GM11168 (cell line): ENCODE results near the gene ARHGAP42.
"Not testable (repeated sequence)": the region's sequence is repeated elsewhere in the genome, so short reads cannot be mapped to it uniquely, and the experiment has no call there.

Source experiments
- in situ Hi-C: fragments of 300-500 bp; cut with MboI; formaldehyde crosslinking; loops from one replicate; pipeline ENCODE4 v1.12.0; 2022; ENCODE audit warnings: low sequenced_read_pairs; ENCODE audit not compliant: unreplicated experiment

Gene ARHGAP42

DNA sequence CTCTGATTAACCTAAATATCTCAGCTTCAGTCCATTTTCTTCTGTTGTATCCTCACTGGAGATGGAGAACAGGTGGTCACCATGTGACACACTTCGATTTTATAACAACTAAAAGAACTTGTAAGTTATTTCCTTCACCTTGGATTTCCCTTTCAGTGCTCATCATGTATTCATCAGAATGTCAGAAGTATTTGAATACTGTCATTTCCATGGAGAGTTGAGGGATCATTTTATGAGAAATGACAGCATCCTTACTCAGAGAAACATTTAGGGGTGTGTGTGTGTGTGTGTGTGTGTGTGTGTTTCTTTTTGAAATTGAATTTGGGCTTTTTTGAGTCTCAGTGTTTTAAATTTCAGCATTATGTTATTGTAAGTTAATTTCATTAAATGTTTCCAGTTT is 205.8 kb downstream of the ARHGAP42 start:
- in situ Hi-C loops: no loop called here

DNA sequence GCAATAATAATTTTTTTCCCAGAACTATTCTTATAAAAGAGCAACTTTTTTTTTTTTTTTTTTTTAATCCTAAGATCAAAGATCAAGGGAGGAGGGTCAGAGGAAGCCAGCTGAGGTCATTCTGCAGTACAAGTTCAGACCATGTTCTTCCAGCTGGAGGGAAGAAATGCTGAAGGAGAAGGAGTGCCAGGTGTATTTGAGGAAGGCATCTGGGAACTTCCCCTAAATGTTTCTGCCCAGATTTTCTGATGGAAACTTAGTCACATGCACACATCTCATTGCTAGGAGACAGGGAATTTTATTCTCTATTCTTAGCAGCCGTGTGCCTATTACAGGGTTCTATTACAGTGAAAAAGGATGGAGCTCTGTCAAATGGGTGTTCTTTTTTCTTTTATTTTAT is 208.4 kb downstream of the ARHGAP42 start:
- in situ Hi-C loops: no loop called here

DNA sequence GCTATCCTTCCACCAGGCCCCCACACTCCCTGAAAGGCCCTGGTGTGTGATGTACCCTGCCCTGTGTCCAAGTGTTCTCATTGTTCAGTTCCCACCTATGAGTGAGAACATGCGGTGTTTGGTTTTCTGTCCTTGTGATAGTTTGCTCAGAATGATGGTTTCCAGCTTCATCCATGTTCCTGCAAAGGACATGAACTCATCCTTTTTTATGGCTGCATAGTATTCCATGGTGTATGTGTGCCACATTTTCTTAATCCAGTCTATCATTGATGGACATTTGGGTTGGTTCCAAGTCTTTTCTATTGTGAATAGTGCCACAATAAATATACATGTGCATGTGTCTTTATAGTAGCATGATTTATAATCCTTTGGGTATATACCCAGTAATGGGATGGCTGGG is 208.9 kb downstream of the ARHGAP42 start:
- in situ Hi-C loops: not testable (repeated sequence)

DNA sequence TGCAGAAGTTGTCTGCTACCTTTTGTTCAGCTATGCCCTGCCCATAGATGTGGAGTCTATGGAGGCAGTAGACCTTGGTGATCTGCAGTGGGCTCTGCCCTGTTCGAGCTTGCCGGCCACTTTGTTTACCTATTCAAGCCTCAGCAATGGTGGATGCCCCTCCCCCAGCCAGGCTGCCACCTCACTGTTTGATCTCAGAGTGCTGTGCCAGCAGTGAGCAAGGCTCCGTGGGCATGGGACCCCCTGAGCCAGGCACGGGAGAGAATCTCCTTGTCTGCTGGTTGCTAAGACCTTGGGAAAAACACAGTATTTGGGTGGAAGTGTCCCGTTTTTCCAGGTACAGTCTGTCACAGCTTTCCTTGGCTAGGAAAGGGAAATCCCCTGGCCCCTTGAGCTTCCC is 214.4 kb downstream of the ARHGAP42 start:
- in situ Hi-C loops: not testable (repeated sequence)

DNA sequence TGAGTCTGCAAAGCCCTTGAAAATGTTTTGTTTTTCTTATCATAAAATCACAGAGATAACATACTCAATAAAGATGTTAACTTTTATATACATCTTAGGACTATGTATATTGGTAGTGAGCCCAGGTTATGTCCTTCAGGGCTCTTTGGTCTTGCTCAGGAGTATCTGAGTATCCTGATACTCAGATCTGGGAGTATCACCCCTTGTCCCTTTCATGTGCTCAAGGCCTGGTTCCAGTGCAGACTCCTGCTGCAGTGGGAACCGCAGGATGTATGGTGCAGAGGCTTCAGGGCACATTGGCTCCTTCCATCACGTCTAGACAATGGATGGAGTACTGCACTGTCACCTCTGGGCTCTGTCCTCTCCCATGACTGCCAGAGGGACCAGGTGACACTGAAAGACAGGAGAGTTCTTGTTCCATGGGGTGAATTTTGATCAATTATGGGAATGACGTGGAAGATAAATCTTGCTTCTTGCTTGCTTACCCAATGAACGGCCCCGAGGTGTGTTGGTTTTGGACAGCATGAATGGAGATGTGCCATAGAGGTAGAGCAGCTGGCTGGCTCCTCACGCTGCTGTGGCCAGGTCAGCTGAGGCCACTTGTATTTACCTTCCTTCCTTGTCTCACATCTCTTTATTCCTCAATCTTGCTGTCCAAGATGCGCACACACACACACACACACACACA is 215.5 kb downstream of the ARHGAP42 start:
- in situ Hi-C loops: no loop called here

DNA sequence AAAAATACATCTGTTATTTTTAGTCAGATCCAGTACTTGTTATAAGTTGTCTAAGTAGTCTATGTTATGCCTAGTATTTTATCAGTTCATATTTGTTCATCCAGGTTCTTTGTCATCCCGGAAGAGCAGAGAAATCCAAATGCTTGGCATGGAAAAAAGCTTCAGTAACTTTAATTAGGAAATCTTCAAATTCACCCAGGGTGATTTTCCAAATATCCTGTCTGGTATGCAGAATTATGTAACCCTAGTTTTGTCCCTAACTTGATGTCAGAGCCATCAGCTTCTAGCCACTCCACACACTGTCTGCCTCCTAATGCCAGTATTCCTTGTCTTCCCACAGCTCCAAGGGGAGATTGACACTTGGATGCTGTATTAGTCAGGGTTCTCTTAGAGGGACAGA is 216.2 kb downstream of the ARHGAP42 start:
- in situ Hi-C loops: no loop called here

DNA sequence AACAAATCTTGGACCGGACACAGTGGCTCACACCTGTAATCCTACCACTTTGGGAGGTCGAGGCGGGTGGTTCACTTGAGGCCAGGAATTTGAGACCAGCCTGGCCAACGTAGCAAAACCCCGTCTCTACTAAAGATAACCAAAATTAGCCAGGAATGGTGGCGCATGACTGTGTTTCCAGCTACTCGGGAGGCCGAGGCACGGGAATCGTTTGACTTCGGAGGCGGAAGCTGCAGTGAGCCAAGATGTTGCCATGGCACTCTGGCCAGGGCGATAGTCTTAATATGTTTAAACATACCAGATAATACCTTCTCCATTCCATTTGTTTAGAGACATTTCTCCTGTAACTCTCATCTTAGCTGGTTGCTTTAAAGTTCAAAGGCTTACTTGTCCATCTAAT is 218.6 kb downstream of the ARHGAP42 start:
- in situ Hi-C loops: no loop called here

DNA sequence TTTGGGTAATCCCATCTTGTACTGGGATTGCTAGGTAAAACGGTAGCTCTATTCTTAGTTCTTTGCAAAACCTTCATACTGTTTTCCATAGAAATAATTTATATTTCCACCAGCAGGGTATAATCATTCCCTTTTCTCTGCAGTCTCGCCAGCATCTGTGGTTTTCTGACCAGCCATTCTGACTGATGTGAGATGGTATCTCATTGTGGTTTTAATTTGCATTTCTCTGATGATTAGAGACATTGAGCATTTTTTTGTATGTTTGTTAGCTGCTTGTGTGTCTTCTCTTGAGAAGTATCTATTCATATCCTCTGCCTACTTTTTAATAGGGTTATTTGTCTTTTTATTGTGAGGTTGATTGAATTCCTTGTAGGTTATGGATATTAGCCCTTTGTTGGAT is 221.7 kb downstream of the ARHGAP42 start:
- in situ Hi-C loops: no loop called here

DNA sequence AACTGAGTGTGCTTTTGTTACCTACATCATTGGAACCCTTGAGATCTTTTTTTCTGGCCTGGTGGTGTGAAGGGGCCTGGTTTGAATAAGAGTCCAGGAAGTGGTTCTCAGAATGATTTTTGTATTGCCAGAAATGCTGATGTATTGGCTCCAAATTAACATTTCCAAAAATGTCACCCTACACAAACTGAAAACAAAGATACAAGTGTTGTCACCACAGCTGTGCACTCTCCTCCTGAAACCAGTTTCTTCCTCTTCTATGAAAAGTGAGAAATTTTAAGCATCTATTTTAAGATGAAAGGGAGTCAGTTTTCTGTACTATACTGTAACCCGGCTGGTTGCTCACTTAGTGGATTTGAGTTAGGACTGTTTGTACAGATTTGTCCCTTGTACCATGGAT is 223.7 kb downstream of the ARHGAP42 start:
- in situ Hi-C loops: no loop called here

DNA sequence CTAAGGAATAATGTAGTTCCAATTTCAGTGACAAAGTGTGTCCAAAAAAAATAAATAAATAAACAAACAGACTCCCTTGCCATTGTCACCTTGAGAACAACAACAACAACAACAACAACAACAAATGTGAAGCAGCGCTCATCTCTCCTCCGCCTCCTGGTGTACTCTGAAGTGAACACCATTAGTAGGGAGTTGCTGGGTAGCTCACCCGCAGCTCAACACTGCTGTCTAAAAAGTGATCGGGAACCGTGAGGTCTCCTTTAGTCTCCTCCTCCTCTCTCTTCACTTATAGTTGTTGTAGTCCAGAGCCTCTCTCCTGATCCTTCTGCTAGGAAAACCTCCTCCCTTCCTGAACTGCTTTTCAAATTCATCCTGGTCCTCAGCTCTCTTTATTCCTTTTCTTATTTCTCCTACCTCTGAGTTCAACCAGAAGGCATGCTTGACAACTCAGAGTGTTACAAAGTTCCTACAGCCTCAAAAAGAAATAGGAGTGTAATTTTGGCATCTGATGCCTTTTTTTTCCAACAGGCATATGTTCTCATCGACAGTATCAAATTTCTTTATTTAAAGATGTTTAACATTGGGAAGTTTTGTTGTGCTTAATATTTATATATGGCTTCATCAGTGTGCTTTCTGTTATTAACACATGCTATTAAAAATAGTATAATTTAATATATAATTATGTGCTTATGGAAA is 227.5 kb downstream of the ARHGAP42 start:
- in situ Hi-C loops: no loop called here

DNA sequence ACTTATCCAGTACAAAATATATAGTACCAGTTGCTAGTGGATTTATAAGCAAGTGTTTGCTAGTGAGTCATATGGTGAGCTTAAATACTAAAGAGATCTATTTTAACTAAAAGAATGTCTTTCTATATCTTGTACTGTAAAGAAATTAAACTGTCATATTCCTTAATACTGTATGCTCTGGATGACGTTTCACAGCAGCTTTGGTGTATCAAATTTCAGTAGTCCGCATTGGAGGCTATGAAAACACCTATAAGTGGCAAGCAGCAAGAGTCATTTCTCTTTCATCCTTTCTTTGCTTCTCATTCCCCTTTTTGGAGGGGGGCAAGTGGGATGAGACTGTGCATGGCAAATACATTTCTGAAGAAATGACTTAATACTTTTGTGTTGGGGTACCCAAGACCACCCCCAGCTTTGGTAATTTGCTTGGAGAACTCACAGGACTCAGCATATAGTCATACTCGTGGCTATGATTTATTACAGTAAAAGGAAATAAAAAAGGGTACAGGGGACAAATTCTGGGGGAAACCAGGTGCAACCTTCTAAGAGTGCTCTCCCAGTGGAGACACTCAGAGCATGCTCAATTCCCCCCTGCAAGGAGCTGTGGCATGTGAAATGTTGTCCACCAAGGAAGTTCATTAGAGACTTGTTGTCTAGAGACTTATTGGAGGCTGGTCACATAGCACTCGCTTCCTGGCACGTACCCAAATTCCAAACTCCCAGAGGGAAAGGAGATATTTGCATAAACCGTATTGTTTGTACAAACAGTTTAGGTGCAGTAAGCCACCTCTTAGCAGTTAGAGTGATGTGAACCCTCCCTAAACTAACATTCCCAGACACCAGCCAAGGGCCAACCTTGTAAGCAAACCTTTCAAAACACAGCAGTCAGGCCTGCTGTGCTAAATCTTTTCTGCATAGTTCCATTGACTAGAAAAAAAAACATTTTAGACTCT is 231.7 kb downstream of the ARHGAP42 start:
- in situ Hi-C loops: no loop called here

DNA sequence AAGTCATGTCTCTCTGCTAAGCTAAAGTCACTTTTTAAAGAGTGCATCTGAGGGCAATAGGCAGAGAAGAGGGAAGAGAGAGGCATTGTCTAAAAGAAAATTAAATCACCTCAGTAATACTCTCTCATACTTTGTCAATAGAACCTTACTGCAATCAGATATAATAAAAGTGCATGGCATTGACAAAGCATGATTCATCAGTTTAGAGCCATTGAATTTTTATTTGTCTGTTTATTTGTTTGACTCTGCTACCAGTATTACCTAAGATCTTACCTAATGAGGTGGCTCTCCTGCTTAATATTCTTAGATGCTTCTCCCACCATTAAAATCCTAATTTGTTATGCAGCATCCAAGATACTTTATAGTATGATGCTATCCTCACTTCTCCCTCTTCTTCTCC is 233.5 kb downstream of the ARHGAP42 start:
- in situ Hi-C loops: loop anchor here (10.0 kb wide), 1 partner anchor 216 kb away; no protein-coding TSS in a partner anchor

DNA sequence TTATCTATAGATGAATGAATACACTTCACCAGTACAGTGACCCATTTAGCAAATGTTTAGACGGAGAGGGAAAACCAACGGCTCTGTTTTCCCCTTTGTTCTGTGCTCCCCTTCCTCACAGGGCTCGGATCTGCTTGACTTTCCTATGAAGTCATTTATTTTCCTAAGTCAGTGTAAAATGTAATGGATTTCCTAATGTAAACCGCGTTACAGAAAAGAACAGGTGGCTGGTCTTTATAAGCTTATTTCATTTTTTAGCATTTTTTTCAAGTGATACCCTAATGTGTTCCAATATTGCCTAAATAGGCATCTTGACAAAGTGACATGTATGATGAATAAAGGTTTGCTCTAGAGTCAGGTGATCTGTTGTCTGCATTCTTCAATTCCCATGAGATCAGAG is 235.0 kb downstream of the ARHGAP42 start:
- in situ Hi-C loops: loop anchor here (10.0 kb wide), 1 partner anchor 217 kb away; no protein-coding TSS in a partner anchor

DNA sequence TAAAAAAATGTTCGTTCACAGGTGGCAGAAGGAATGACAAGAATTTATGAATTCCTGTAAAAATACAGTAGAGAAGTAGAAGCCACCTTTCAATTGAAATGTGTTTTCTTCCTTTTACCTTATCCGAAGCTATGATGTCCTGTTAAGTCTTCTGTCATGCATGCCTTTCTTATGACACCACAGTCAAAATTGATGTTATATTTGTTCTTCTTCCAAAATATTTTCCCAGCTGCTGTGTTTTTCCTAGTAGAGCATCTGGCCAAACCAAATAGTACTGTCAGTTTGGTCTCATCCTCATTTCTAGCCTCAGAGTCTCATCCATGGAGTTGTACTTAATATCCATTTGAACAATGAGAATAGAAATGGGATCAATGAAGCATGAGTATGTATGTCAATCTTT is 236.5 kb downstream of the ARHGAP42 start:
- in situ Hi-C loops: loop anchor here (10.0 kb wide), 1 partner anchor 219 kb away; no protein-coding TSS in a partner anchor

DNA sequence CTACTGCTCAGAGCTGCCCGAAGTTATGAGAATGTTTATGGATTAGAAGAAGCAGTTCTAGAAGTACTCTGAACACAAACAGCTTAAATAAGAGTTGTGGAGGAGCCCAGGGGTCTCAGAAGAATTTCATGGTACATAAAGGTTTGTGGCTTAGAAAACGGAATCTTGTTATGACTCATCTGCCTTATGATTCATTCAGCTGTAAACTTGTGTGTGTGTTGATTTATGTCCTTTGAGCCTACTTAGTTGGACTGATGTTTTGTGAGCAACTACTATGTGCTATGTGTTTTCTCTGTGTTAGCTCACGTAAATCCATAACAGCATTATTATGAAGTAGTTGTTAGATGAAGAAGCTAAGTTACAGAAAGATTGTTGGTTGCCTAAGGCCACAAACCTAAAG is 238.8 kb downstream of the ARHGAP42 start:
- in situ Hi-C loops: loop anchor here (10.0 kb wide), 1 partner anchor 221 kb away; no protein-coding TSS in a partner anchor

DNA sequence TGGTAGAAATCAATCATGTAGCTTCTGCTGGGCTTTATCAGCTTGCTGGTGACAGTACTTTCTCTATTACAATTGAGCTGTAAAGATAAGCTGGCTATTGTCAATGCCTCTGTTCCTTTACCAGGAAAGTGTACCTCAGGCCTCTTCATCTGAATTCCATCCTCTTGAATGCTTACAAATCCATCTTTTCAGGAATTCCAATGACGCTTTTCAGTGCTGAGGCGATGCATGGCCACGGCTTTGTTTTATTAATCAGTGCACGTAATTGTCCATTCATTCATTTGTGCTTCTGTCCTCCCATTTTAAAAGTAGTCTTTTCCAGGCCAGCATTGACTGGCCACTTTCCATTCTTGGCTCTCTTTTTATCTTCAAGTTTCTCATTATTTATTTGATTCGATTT is 240.5 kb downstream of the ARHGAP42 start:
- in situ Hi-C loops: loop anchor here (10.0 kb wide), 1 partner anchor 223 kb away; no protein-coding TSS in a partner anchor

DNA sequence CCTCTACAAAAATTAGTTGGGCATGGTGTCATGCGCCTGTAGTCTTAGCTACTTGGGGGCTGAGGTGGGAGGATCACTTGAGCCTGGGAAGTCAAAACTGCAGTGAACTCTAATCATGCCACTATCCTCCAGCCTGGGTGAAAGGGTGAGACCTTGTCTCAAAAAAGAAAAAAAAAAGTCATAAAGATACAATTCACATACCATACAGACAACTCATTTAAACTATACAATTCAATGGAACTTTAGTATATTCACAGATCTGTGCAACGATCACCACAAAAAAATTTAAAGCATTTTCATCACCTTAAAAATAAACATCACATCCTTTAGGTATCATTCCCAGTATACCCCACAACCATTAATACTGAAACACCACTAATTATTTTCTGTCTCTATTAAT is 241.3 kb downstream of the ARHGAP42 start:
- in situ Hi-C loops: loop anchor here (10.0 kb wide), 1 partner anchor 224 kb away; no protein-coding TSS in a partner anchor

DNA sequence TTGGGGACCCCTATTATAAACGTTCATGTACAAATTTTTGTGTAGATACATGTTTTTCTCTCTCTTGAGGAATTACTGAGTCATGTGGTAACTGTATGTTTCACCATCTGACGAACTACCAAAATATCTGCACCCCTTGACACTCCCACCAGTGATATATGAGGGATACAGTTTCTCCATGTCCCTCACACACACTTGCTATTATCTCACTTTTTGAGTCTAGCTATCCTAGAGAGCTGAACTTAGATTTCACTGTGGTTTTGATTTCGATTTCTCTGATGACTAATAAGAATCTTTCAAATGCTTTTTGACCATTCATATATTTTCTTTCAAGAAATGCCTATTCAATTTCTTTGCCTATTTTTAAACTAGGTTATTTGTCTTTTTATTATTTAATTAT is 242.3 kb downstream of the ARHGAP42 start:
- in situ Hi-C loops: loop anchor here (10.0 kb wide), 1 partner anchor 225 kb away; no protein-coding TSS in a partner anchor

DNA sequence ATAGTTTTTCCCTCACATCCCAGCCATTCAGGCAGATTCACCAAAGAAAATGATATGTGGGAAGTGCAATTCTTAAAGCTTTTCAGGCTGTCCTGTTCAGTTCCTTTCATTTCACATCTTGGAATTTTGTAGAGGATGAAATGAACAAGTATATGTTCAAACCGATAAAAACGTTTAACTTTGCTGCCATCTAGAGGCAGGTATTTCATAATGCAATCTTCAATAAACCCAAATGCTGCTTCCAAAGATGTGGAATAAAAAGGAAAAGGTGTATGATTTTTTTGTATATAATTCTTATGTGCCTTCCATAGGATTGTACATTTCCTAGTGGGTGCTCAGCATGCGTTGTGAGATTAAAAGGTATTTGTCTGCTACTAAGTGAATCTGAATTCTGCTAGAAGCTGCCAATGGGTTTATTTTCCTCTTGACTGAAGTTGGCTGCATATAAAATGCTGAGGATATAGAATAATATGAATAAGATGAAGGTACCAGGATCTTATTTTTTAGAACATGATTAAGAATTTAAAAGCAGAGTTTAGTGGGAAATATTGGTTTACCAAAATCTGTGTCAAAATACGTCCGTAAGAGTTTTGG is 243.2 kb downstream of the ARHGAP42 start:
- in situ Hi-C loops: loop anchor here (5.0 kb wide), 1 partner anchor 73 kb away; no protein-coding TSS in a partner anchor
